HepG2 (cell line): ENCODE measurements around the gene RERE. TPM values are rescaled to one million over a fixed set of nuclear protein-coding genes. Genes with fewer than 3 reads are reported as not detected.
A peak's percentile ranks its signal among the peaks of the same experiment; 100 is the strongest.

Experiments used
- ADNP ChIP-seq: sonication (generic); formaldehyde crosslinking; IDR thresholded peaks from 2 replicates; pipeline ENCODE4 v1.4.0; 2020; ENCODE audit warnings: missing genetic modification reagents
- CEBPB ChIP-seq: IDR thresholded peaks from 2 replicates; pipeline ENCODE4 v1.6.1; 2011; ENCODE audit warnings: low read depth, low read length, improper control_type of control experiment, borderline replicate concordance
- KLF16 ChIP-seq, 2 experiments: sonication (generic) in 1 of 2; formaldehyde crosslinking in 1 of 2; IDR thresholded peaks; 2 replicates each; pipeline versions ENCODE4 v1.6.1 to v1.8.0; 2016 to 2023; ENCODE audit warnings: missing genetic modification reagents in 2 of 2, missing compliant biosample characterization in 1 of 2
- NFE2 ChIP-seq: sonication (generic); formaldehyde crosslinking; IDR thresholded peaks from 2 replicates; pipeline ENCODE4 v1.4.0; 2020; ENCODE audit warnings: missing genetic modification reagents
- ONECUT2 ChIP-seq: sonication (generic); formaldehyde crosslinking; IDR thresholded peaks from 2 replicates; pipeline ENCODE4 v1.4.0; 2020; ENCODE audit warnings: missing genetic modification reagents
- SNAPC2 ChIP-seq: sonication (generic); formaldehyde crosslinking; IDR thresholded peaks from 2 replicates; pipeline ENCODE4 v1.8.1; 2022; ENCODE audit warnings: mild to moderate bottlenecking, missing genetic modification reagents
- SRSF9 ChIP-seq: fragments of 200-400 bp; formaldehyde crosslinking; IDR thresholded peaks from 2 replicates; pipeline ENCODE4 v1.6.1; 2018; ENCODE audit warnings: borderline replicate concordance, mild to moderate bottlenecking, low read depth, low read length; ENCODE audit not compliant: insufficient read depth, poor library complexity, severe bottlenecking
- SRY ChIP-seq: sonication (generic); formaldehyde crosslinking; IDR thresholded peaks from 2 replicates; pipeline ENCODE4 v1.8.0; 2022; ENCODE audit warnings: mild to moderate bottlenecking, missing genetic modification reagents
- SYNCRIP ChIP-seq: fragments of 200-400 bp; formaldehyde crosslinking; IDR thresholded peaks from 2 replicates; pipeline ENCODE4 v1.6.1; 2018; ENCODE audit warnings: mild to moderate bottlenecking, low read depth, low read length; ENCODE audit not compliant: insufficient read depth
- THRA ChIP-seq: sonication (generic); formaldehyde crosslinking; IDR thresholded peaks from 2 replicates; pipeline ENCODE4 v1.4.0; 2020; ENCODE audit warnings: missing genetic modification reagents, borderline replicate concordance
- TOPORS ChIP-seq: sonication (generic); formaldehyde crosslinking; IDR thresholded peaks from 2 replicates; pipeline ENCODE4 v1.8.0; 2023; ENCODE audit warnings: mild to moderate bottlenecking, missing genetic modification reagents
- ZFP41 ChIP-seq: sonication (generic); formaldehyde crosslinking; IDR thresholded peaks from 2 replicates; pipeline ENCODE4 v1.4.0; 2020; ENCODE audit warnings: mild to moderate bottlenecking, missing genetic modification reagents, borderline replicate concordance
- ZFP62 ChIP-seq: sonication (generic); formaldehyde crosslinking; IDR thresholded peaks from 2 replicates; pipeline ENCODE4 v1.4.0; 2020; ENCODE audit warnings: missing genetic modification reagents
- ZNF232 ChIP-seq: sonication (generic); formaldehyde crosslinking; IDR thresholded peaks from 2 replicates; pipeline ENCODE4 v1.4.0; 2020; ENCODE audit warnings: missing genetic modification reagents, borderline replicate concordance
- ZNF235 ChIP-seq: sonication (generic); formaldehyde crosslinking; IDR thresholded peaks from 2 replicates; pipeline ENCODE4 v1.8.1; 2023; ENCODE audit warnings: mild to moderate bottlenecking, missing genetic modification reagents, borderline replicate concordance
- ZNF44 ChIP-seq: sonication (generic); formaldehyde crosslinking; IDR thresholded peaks from 2 replicates; pipeline ENCODE4 v1.5.1; 2020; ENCODE audit warnings: mild to moderate bottlenecking, missing genetic modification reagents
- ZNF512 ChIP-seq: sonication (generic); formaldehyde crosslinking; IDR thresholded peaks from 2 replicates; pipeline ENCODE4 v1.4.0; 2020; ENCODE audit warnings: mild to moderate bottlenecking, missing genetic modification reagents
- ZNF652 ChIP-seq: IDR thresholded peaks from 2 replicates; pipeline ENCODE4 v1.6.1; 2016; ENCODE audit warnings: low read depth, borderline replicate concordance
- ZNF724P ChIP-seq: sonication (generic); formaldehyde crosslinking; IDR thresholded peaks from 2 replicates; pipeline ENCODE4 v1.8.0; 2022; ENCODE audit warnings: missing genetic modification reagents, borderline replicate concordance
- ZNF766 ChIP-seq: sonication (generic); formaldehyde crosslinking; IDR thresholded peaks from 2 replicates; pipeline ENCODE4 v1.5.0; 2020; ENCODE audit warnings: missing genetic modification reagents, borderline replicate concordance
- ZNF816 ChIP-seq: sonication (generic); formaldehyde crosslinking; IDR thresholded peaks from 2 replicates; pipeline ENCODE4 v1.8.0; 2022; ENCODE audit warnings: missing genetic modification reagents, mild to moderate bottlenecking, borderline replicate concordance
- ZNF850 ChIP-seq: sonication (generic); formaldehyde crosslinking; conservative IDR thresholded peaks from 2 replicates; pipeline ENCODE4 v1.9.0; 2021; ENCODE audit warnings: mild to moderate bottlenecking, missing genetic modification reagents
- polyA plus RNA-seq, 8 experiments: library from polyadenylated mRNA; depleted of rRNA in 3 of 8; stranded (reverse) in 7 of 8; unstranded in 1 of 8; fragments of >200 nt; fragmentation: Illumina TruSeq in 4 of 8; extraction: Trizol in 4 of 8; gene quantifications; 2 replicates each; pipeline versions ENCODE4 v1.2.1 to v1.2.3, GENCODE V29; 2011 to 2016; ENCODE audit warnings: low read depth in 4 of 8, missing spikeins in 1 of 8, mixed read lengths in 1 of 8; ENCODE audit not compliant: insufficient read depth in 1 of 8
- total RNA-seq, 5 experiments: library from RNA; depleted of rRNA; stranded (reverse); fragments of >200 nt; fragmentation: Illumina TruSeq; extraction: Trizol; gene quantifications; 2 replicates each; pipeline ENCODE4 v1.2.3, GENCODE V29; 2016; ENCODE audit warnings: low read depth in 1 of 5
- TF ChIP-seq, protein P1 (sequence below): sonication (generic); formaldehyde crosslinking; IDR thresholded peaks from 2 replicates; pipeline ENCODE4 v1.4.0; 2020; ENCODE audit warnings: mild to moderate bottlenecking, missing genetic modification reagents

The RERE gene
- total and polyA plus RNA-seq, 2 of the 13 experiments (the other 11 are each of a cell fraction or from before 2014, with no cell fraction given): 18.3 to 21.9 TPM

DNA sequence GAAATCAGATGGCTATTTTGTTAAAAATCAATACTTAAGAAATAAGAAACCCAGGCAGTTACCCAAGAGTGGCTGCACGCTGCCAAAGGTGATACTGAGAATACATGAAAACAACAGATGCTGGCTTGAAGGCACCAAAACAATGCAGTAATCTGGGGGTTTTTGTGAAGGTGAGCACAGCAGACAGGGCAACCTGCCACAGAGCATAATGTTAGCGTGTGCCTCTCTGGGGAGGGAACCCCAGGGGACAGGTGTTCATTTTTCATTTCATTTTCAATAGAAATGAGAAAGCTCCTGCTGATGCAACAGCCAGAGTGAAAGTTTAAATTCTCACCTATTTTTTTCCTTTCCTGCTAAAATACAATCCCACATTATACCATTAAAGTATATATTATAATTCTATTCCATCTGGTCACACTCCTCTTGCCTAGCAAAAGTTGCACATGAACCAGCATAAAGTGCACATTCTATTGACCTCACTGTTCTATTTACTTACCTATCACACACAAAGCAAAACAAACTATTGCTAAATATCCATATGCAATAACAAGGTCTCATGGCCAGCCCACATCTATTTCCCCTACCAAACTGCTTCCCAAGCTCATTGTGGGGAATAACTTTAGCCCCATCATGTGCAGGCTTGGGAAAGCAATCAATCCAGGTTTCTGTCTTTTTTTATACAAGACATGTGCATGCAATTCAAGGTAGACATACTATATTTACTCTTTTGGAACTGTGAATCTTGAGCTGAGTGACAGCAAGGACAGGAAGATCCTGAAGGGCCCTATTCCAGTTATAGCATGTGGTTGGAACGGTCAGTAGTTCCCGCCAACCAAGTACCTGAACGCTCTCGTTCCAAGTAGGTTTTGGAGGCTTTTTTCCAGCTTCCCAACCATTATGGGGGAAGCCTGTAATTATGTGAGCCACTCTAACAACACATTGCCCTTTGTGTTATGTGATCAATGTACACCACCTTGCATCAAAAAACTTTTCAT lies 173.6 kb downstream of the RERE start (continued):
- TF ChIP-seq NFE2 (CRISPR knock-in tag) (no peak), ZNF652 (no peak; the same call in 1 of the 2 replicates), SYNCRIP (no peak), SNAPC2 (no peak), KLF16 (CRISPR knock-in tag; IDR thresholded peaks at IDR 0.05) (peak in 1 of 2 experiments; percentile 77; a peak in 2 of 4 replicates), ZNF850 (CRISPR knock-in tag) (0 out of 2 replicates have a peak, but pooled peaks have one; percentile 48), ZNF724P (CRISPR knock-in tag) (no peak), THRA (0 out of 2 replicates have a peak, but pooled peaks have one; percentile 60), ZNF235 (CRISPR knock-in tag) (no peak), ZNF232 (0 out of 2 replicates have a peak, but pooled peaks have one; percentile 32), ZNF816 (CRISPR knock-in tag) (0 out of 2 replicates have a peak, but pooled peaks have one; percentile 78), TOPORS (no peak), SRSF9 (no peak), SRY (CRISPR knock-in tag) (no peak), CEBPB (peak; percentile 95), ONECUT2 (peak; percentile 66), ZFP41 (no peak), ZNF44 (CRISPR knock-in tag) (no peak), ZNF512 (CRISPR knock-in tag) (no peak), ZFP62 (no peak), ZNF766 (0 out of 2 replicates have a peak, but pooled peaks have one; percentile 28), ADNP (no peak)
- TF ChIP-seq, protein P1, sequence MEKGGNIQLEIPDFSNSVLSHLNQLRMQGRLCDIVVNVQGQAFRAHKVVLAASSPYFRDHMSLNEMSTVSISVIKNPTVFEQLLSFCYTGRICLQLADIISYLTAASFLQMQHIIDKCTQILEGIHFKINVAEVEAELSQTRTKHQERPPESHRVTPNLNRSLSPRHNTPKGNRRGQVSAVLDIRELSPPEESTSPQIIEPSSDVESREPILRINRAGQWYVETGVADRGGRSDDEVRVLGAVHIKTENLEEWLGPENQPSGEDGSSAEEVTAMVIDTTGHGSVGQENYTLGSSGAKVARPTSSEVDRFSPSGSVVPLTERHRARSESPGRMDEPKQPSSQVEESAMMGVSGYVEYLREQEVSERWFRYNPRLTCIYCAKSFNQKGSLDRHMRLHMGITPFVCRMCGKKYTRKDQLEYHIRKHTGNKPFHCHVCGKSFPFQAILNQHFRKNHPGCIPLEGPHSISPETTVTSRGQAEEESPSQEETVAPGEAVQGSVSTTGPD: no peak
